HCT116 (cell line): Measurements from ENCODE around the gene POU2AF1.

Experiments
- EZH2 ChIP-seq: fragments of 200-600 bp; sonication (generic); IDR thresholded peaks from 2 replicates; pipeline ENCODE4 v1.6.1; 2017; ENCODE audit warnings: antibody characterized with exemption, mixed run types
- POLR2A ChIP-seq: IDR thresholded peaks from 2 replicates; pipeline ENCODE4 v1.7.0; 2011; ENCODE audit warnings: borderline replicate concordance; ENCODE audit not compliant: insufficient read depth, insufficient read length; ENCODE audit errors: extremely low read depth
- POLR2AphosphoS5 ChIP-seq: IDR thresholded peaks from 2 replicates; pipeline ENCODE4 v1.6.1; 2011; ENCODE audit warnings: mild to moderate bottlenecking, low read depth, low read length, moderate library complexity
- TF ChIP-seq, protein P1 (sequence below), 3 experiments: fragments of 200-600 bp in 1 of 3; sonication (generic) in 1 of 3; IDR thresholded peaks in 2 of 3; conservative IDR thresholded peaks in 1 of 3; 2 replicates each; pipeline ENCODE4 v1.5.1; 2012 to 2017; ENCODE audit warnings: low read depth in 2 of 3, low read length in 2 of 3, antibody characterized with exemption in 1 of 3, borderline replicate concordance in 1 of 3, control low read depth in 1 of 3, mild to moderate bottlenecking in 1 of 3, mixed read lengths in 1 of 3, mixed run types in 1 of 3, moderate library complexity in 1 of 3; ENCODE audit not compliant: insufficient read depth in 1 of 3
- TF ChIP-seq, protein P2 (sequence below): IDR thresholded peaks from 2 replicates; pipeline ENCODE4 v1.6.1; 2011; ENCODE audit warnings: mild to moderate bottlenecking, low read length, moderate library complexity; ENCODE audit not compliant: insufficient replicate concordance; ENCODE audit errors: extremely low read depth

DNA sequence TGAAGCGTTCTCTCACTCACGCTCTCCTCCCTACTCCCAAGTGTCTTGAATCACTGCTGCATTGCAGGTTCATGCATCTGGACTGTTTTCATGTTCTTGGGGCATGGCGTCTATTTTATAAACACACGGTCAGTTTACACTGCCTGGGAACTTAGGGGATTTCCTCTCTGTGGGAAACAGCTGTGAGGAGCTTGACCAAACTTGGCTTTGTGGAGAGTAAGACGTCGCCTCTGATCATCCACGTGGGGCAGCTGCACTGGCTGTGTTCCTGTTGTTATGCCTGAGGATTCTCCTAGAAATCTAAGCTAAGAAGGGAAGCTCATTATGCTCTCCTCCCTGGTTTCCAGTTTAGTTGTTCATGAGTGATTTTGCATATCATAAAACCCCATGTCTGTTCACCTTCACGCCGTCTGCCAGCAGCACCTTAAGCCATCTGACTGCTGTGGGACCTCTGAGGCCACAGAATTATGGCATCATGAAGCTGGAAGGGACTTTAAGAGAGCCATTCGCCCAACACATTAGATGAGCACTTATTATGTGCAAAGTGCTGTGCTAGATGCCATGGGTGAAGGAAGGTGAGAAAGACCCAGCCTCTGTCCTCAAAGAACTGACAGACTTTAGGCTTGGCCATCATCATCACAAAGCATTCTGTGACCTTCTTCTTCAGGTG, 38.8 kb upstream of the POU2AF1 start:
- TF ChIP-seq, protein P1, sequence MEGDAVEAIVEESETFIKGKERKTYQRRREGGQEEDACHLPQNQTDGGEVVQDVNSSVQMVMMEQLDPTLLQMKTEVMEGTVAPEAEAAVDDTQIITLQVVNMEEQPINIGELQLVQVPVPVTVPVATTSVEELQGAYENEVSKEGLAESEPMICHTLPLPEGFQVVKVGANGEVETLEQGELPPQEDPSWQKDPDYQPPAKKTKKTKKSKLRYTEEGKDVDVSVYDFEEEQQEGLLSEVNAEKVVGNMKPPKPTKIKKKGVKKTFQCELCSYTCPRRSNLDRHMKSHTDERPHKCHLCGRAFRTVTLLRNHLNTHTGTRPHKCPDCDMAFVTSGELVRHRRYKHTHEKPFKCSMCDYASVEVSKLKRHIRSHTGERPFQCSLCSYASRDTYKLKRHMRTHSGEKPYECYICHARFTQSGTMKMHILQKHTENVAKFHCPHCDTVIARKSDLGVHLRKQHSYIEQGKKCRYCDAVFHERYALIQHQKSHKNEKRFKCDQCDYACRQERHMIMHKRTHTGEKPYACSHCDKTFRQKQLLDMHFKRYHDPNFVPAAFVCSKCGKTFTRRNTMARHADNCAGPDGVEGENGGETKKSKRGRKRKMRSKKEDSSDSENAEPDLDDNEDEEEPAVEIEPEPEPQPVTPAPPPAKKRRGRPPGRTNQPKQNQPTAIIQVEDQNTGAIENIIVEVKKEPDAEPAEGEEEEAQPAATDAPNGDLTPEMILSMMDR (IDR thresholded peaks at IDR 0.05 in 2 of 3, conservative IDR thresholded peaks at IDR 0.05 in 1 of 3; ENCODE audit: borderline replicate concordance in 1 of 3, insufficient read depth in 1 of 3, low read depth in 2 of 3, low read length in 2 of 3): no peak
- no peak for TF ChIP-seq POLR2AphosphoS5
- TF ChIP-seq, protein P2, sequence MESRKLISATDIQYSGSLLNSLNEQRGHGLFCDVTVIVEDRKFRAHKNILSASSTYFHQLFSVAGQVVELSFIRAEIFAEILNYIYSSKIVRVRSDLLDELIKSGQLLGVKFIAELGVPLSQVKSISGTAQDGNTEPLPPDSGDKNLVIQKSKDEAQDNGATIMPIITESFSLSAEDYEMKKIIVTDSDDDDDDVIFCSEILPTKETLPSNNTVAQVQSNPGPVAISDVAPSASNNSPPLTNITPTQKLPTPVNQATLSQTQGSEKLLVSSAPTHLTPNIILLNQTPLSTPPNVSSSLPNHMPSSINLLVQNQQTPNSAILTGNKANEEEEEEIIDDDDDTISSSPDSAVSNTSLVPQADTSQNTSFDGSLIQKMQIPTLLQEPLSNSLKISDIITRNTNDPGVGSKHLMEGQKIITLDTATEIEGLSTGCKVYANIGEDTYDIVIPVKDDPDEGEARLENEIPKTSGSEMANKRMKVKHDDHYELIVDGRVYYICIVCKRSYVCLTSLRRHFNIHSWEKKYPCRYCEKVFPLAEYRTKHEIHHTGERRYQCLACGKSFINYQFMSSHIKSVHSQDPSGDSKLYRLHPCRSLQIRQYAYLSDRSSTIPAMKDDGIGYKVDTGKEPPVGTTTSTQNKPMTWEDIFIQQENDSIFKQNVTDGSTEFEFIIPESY: no peak
- TF ChIP-seq EZH2: no peak
- no peak for TF ChIP-seq POLR2A
